Endothelial cell of umbilical vein (primary cell): Measurements from ENCODE around the gene CTU2. TPM values are rescaled to one million over a fixed set of nuclear protein-coding genes. Genes with fewer than 3 reads are reported as not detected.

Source experiments
- BruUV-seq: library from RNA; stranded (reverse); fragments of 400-500 nt; replicated peaks from 2 replicates; lab custom pipeline; 2021; lab: Mats Ljungman, UMichigan
- CTCF ChIA-PET: fragments of 300-600, 350-600 bp; sonication (Branson Sonifier 250); formaldehyde crosslinking; loops from one replicate; lab custom pipeline; 2021; ENCODE audit warnings: antibody characterized with exemption, inconsistent platforms; lab: Charles Lee
- POLR2A ChIA-PET: fragments of 300-600, 350-600 bp; sonication (Branson Sonifier 250); formaldehyde crosslinking; loops from one replicate; lab custom pipeline; 2021; ENCODE audit warnings: antibody characterized with exemption, inconsistent platforms; lab: Charles Lee
- DNase-seq: peaks from one replicate; pipeline ENCODE4 v3.0.0-alpha.2; 2011; ENCODE audit warnings: low read depth, low spot score
- FAIRE-seq: peaks from 2 replicates; lab custom pipeline; 2011; peaks lifted over from hg19 to GRCh38; lab: Jason Lieb, UNC
- H2AFZ ChIP-seq: 2 replicates; pipeline ENCODE4 v1.6.0; 2012; ENCODE audit warnings: low read depth, low read length, control low read depth, inconsistent platforms
- H3K27ac ChIP-seq: 2 replicates; pipeline ENCODE4 v1.5.1; 2011; ENCODE audit warnings: low read depth, mild to moderate bottlenecking, control low read depth, low read length, moderate library complexity; ENCODE audit not compliant: insufficient read depth
- H3K27me3 ChIP-seq, 2 experiments: 2 replicates each; pipeline versions ENCODE4 v1.6.0 to v1.6.1; 2011; ENCODE audit warnings: low read length in 2 of 2, mixed read lengths in 1 of 2; ENCODE audit not compliant: control insufficient read depth in 2 of 2, insufficient read depth in 2 of 2
- H3K36me3 ChIP-seq, 2 experiments: 2 replicates in 1 of 2; 3 replicates in 1 of 2; pipeline ENCODE4 v1.5.1; 2011; ENCODE audit warnings: low read length in 2 of 2, mild to moderate bottlenecking in 1 of 2, moderate library complexity in 1 of 2; ENCODE audit not compliant: control insufficient read depth in 2 of 2, insufficient read depth in 2 of 2; ENCODE audit errors: extremely low read depth in 1 of 2
- H3K4me1 ChIP-seq: 3 replicates; pipeline ENCODE4 v1.5.1; 2011; ENCODE audit warnings: mild to moderate bottlenecking, low read length; ENCODE audit not compliant: control insufficient read depth, insufficient read depth; ENCODE audit errors: extremely low read depth
- H3K4me2 ChIP-seq: 2 replicates; pipeline ENCODE4 v1.6.1; 2011; ENCODE audit warnings: low read length, control low read depth, mixed read lengths; ENCODE audit not compliant: insufficient read depth
- H3K4me3 ChIP-seq, 3 experiments: fragments of 200-600 bp in 1 of 3; sonication (generic), shearing (Covaris generic) in 1 of 3; replicated peaks in 1 of 3; 2 replicates each; pipeline ENCODE4 v1.5.1; 2011 to 2016; ENCODE audit warnings: control low read depth in 3 of 3, low read length in 3 of 3, mild to moderate bottlenecking in 2 of 3, inconsistent platforms in 1 of 3, low read depth in 1 of 3, moderate library complexity in 1 of 3; ENCODE audit not compliant: insufficient read depth in 1 of 3
- H3K79me2 ChIP-seq: 2 replicates; pipeline ENCODE4 v1.6.0; 2012; ENCODE audit warnings: low read length, inconsistent platforms; ENCODE audit not compliant: control insufficient read depth, insufficient read depth
- H3K9ac ChIP-seq: replicated peaks from 2 replicates; pipeline ENCODE3; 2011; ENCODE audit warnings: low read length, control low read depth; ENCODE audit not compliant: insufficient read depth; ENCODE audit errors: extremely low read depth
- H3K9me1 ChIP-seq: replicated peaks from 3 replicates; pipeline ENCODE4 v1.6.0; 2011; ENCODE audit warnings: mild to moderate bottlenecking, low read length; ENCODE audit not compliant: control insufficient read depth, insufficient read depth; ENCODE audit errors: extremely low read depth
- H3K9me3 ChIP-seq: replicated peaks from 2 replicates; pipeline ENCODE4 v1.5.1; 2012; ENCODE audit warnings: low read length, inconsistent platforms; ENCODE audit not compliant: control insufficient read depth, insufficient read depth
- H4K20me1 ChIP-seq: replicated peaks from 2 replicates; pipeline ENCODE3; 2011; ENCODE audit warnings: mild to moderate bottlenecking, low read length; ENCODE audit not compliant: control insufficient read depth, insufficient read depth; ENCODE audit errors: extremely low read depth
- CTCF ChIP-seq, 2 donors: IDR thresholded peaks; 1 replicate in 1 of 2; 2 replicates in 1 of 2; pipeline ENCODE4 v1.5.1; 2011; ENCODE audit warnings: low read length in 2 of 2, mild to moderate bottlenecking in 2 of 2, moderate library complexity in 2 of 2, control low read depth in 1 of 2, inconsistent platforms in 1 of 2, low read depth in 1 of 2; ENCODE audit not compliant: insufficient read depth in 1 of 2; ENCODE audit errors: extremely low read depth in 1 of 2
- EZH2 ChIP-seq: IDR thresholded peaks from 2 replicates; pipeline ENCODE4 v1.6.1; 2012; ENCODE audit warnings: borderline replicate concordance, low read depth, mild to moderate bottlenecking, moderate library complexity, low read length, inconsistent platforms; ENCODE audit not compliant: severe bottlenecking
- FOS ChIP-seq: IDR thresholded peaks from 2 replicates; pipeline ENCODE4 v1.6.1; 2011; ENCODE audit warnings: mild to moderate bottlenecking, low read length, moderate library complexity, borderline replicate concordance; ENCODE audit not compliant: insufficient read depth
- GATA2 ChIP-seq: IDR thresholded peaks from 2 replicates; pipeline ENCODE4 v1.7.0; 2011; ENCODE audit warnings: low read depth, mild to moderate bottlenecking, moderate library complexity, mixed read lengths, low read length; ENCODE audit not compliant: insufficient read length, insufficient read depth
- JUN ChIP-seq: IDR thresholded peaks from 2 replicates; pipeline ENCODE4 v1.6.1; 2011; ENCODE audit warnings: borderline replicate concordance, low read depth; ENCODE audit not compliant: insufficient read length, insufficient read depth
- MAX ChIP-seq: IDR thresholded peaks from 2 replicates; pipeline ENCODE4 v1.6.1; 2011; ENCODE audit not compliant: insufficient read depth, insufficient read length
- MYC ChIP-seq: IDR thresholded peaks from one replicate; pipeline ENCODE4 v1.6.1; 2011; ENCODE audit warnings: mild to moderate bottlenecking, low read depth, low read length
- POLR2A ChIP-seq: IDR thresholded peaks from 2 replicates; pipeline ENCODE4 v1.6.1; 2012; ENCODE audit warnings: low read depth, mild to moderate bottlenecking, control low read depth, low read length
- POLR2AphosphoS5 ChIP-seq: IDR thresholded peaks from 2 replicates; pipeline ENCODE4 v1.6.1; 2012; ENCODE audit warnings: low read depth, mild to moderate bottlenecking, control low read depth, low read length, moderate library complexity; ENCODE audit not compliant: insufficient read depth
- dilution Hi-C: fragments of 300-500 bp; cut with MboI; formaldehyde crosslinking; loops from one replicate; pipeline ENCODE4 v1.15.0; 2019; ENCODE audit warnings: low sequenced_read_pairs; ENCODE audit not compliant: extremely low pct_ligation_motif_present
- intact Hi-C: fragments of 100-400 bp; cut with micrococcal nuclease; formaldehyde crosslinking; loops from one replicate; pipeline ENCODE4 v1.10.0; 2022
- polyA plus RNA-seq, 4 experiments: library from polyadenylated mRNA; depleted of rRNA in 3 of 4; stranded (reverse) in 3 of 4; unstranded in 1 of 4; fragments of >200 nt; gene quantifications; 2 replicates each; pipeline versions ENCODE4 v1.2.1 to v1.2.3, GENCODE V29; 2011 to 2012; ENCODE audit warnings: missing spikeins in 1 of 4
- total RNA-seq: library from RNA; stranded (reverse); gene quantifications from 2 replicates; pipeline ENCODE4 v1.2.3, GENCODE V29; 2021

CTU2 gene
- total and polyA plus RNA-seq, 2 donors (not counting 3 experiments of a cell fraction or from before 2014, with no cell fraction given), result 26.1 to 33.7 TPM

- no peak overlapping the region for H3K4me2 ChIP-seq
- ChIA-PET POLR2A (no interaction called here), CTCF (interaction anchor here (1.5 to 7.3 kb wide), 6 partner anchors 15 to 67 kb away, joined by 3 to 165 read pairs (median 25); partner anchors contain the start of genes CDT1 and PIEZO1)
- dilution Hi-C loops (no loop called here), intact Hi-C loops (no loop called here)
- no TSS peak for BruUV-seq
- H3K4me1 ChIP-seq, result no peaks in the 10 kb centered on the region
- no peaks in the 10 kb centered on the region for H3K79me2 ChIP-seq
- no peak for FAIRE-seq
- DNase-seq, result no peak
- no peaks in the 10 kb centered on the region for H3K9me1 ChIP-seq
- peaks cover 4 to 66% of the 10 kb centered on the region in 2 experiments for H3K36me3 ChIP-seq
- H4K20me1 ChIP-seq, result no peaks in the 10 kb centered on the region
- H3K27ac ChIP-seq, result no peak overlapping the region
- no peaks in the 10 kb centered on the region for H3K9me3 ChIP-seq
- no peak overlapping the region for H2AFZ ChIP-seq
- H3K4me3 ChIP-seq, result no peak overlapping the region
- no peaks in the 10 kb centered on the region for H3K27me3 ChIP-seq
- TF ChIP-seq POLR2A, result no peak
- no peak for TF ChIP-seq POLR2AphosphoS5
- TF ChIP-seq FOS, result no peak
- TF ChIP-seq CTCF (IDR thresholded peaks at IDR 0.05; ENCODE audit: extremely low read depth in 1 of 2, insufficient read depth in 1 of 2, low read depth in 1 of 2, low read length in 2 of 2), result no peak
- TF ChIP-seq JUN, result no peak
- TF ChIP-seq MAX, result no peak
- no peak for TF ChIP-seq MYC
- no peak for TF ChIP-seq GATA2
- no peak for TF ChIP-seq EZH2
- no peak overlapping the region for H3K9ac ChIP-seq
These were observed 30.2 kb downstream of the CTU2 start for GRCh38 chr16:88736496-88736895.
